ENCODE measurements around the gene PPP4R4.

GRCh38 chr14:94239406-94239805 lies 65.3 kb downstream of the PPP4R4 start:
- no peak for TF ChIP-seq REST (IDR thresholded peaks at IDR 0.05; ENCODE audit: borderline replicate concordance)
- no peak for TF ChIP-seq CTCF (IDR thresholded peaks at IDR 0.05; ENCODE audit: poor library complexity, severe bottlenecking)
